Medulla oblongata (tissue), 1 donor: ENCODE data around the gene SLC30A9.

Experiments used
- DNase-seq: peaks from one replicate; pipeline ENCODE4 v3.0.0-alpha.2; 2015; ENCODE audit errors: extremely low spot score

The SLC30A9 gene

GRCh38 chr4:41990365-41991111, at the start of gene SLC30A9:
SLC30A9 (plus strand) TSS chr4:41990530; CDS start chr4:41990652, 122 bp downstream.
- peak; percentile 99 for DNase-seq

- DNase-seq: no peak
Measured at GRCh38 chr4:41940834-41941233, 49.5 kb upstream of the SLC30A9 start.

- DNase-seq: no peak
Measured at GRCh38 chr4:41943506-41943905, 46.8 kb upstream of the SLC30A9 start.

GRCh38 chr4:41944089-41944488, 46.2 kb upstream of the SLC30A9 start:
- no peak for DNase-seq

GRCh38 chr4:41949531-41949930, 40.8 kb upstream of the SLC30A9 start:
- no peak for DNase-seq

GRCh38 chr4:41957634-41958033, 32.7 kb upstream of the SLC30A9 start:
- no peak for DNase-seq

- peak; percentile 9 for DNase-seq
Measured at GRCh38 chr4:41963105-41963504, 27.2 kb upstream of the SLC30A9 start.

GRCh38 chr4:41964401-41964800, 25.9 kb upstream of the SLC30A9 start:
- no peak for DNase-seq

- DNase-seq: no peak
Measured at GRCh38 chr4:41967392-41967791, 22.9 kb upstream of the SLC30A9 start.

GRCh38 chr4:41969671-41970070, 20.7 kb upstream of the SLC30A9 start:
- no peak for DNase-seq

GRCh38 chr4:41975341-41975740, 15.0 kb upstream of the SLC30A9 start:
- no peak for DNase-seq

- DNase-seq: no peak
Measured at GRCh38 chr4:41976775-41977516, 13.4 kb upstream of the SLC30A9 start.

- no peak for DNase-seq
Measured at GRCh38 chr4:41977709-41978108, 12.6 kb upstream of the SLC30A9 start.

- DNase-seq: no peak
Measured at GRCh38 chr4:41981456-41981855, 8.9 kb upstream of the SLC30A9 start, which contains the start of gene DCAF4L1. DCAF4L1 (plus strand) TSS chr4:41981756; CDS start chr4:41981793, 37 bp downstream.

GRCh38 chr4:41982716-41983115, 7.6 kb upstream of the SLC30A9 start:
- DNase-seq: no peak

- DNase-seq: no peak
Measured at GRCh38 chr4:41985151-41985550, 5.2 kb upstream of the SLC30A9 start.

GRCh38 chr4:41989994-41990364, 351 bp upstream of the SLC30A9 start:
- no peak for DNase-seq

- no peak for DNase-seq
Measured at GRCh38 chr4:41991916-41992767, 1.8 kb downstream of the SLC30A9 start.

GRCh38 chr4:41992967-41993857, 2.9 kb downstream of the SLC30A9 start:
- no peak for DNase-seq

- DNase-seq: no peak
Measured at GRCh38 chr4:41994461-41994985, 4.2 kb downstream of the SLC30A9 start.

GRCh38 chr4:41998019-41998418, 7.7 kb downstream of the SLC30A9 start:
- no peak for DNase-seq
